Upper lobe of right lung (tissue), 1 donor: ENCODE data around the gene TAS2R1. TPM values are rescaled to one million over a fixed set of nuclear protein-coding genes. Genes with fewer than 3 reads are reported as not detected.

Experiments used
- ATAC-seq: fragments of 200-7000 bp; cut with Tn5 transposase; one replicate; pipeline ENCODE4 v1.9.1; 2020; ENCODE audit warnings: mild to moderate bottlenecking, moderate library complexity
- DNase-seq: peaks from one replicate; pipeline ENCODE4 v3.0.0-alpha.2; 2020
- H3K27ac ChIP-seq: fragments of 200-600 bp; one replicate; pipeline ENCODE4 v1.8.0; 2022
- H3K27me3 ChIP-seq: fragments of 200-600 bp; one replicate; pipeline ENCODE4 v1.8.0; 2022; ENCODE audit warnings: mild to moderate bottlenecking
- H3K36me3 ChIP-seq: fragments of 200-600 bp; one replicate; pipeline ENCODE4 v1.8.0; 2022
- H3K4me1 ChIP-seq: fragments of 200-600 bp; one replicate; pipeline ENCODE4 v1.8.0; 2022
- H3K4me3 ChIP-seq: fragments of 200-600 bp; one replicate; pipeline ENCODE4 v1.8.0; 2022; ENCODE audit warnings: mild to moderate bottlenecking
- H3K9me3 ChIP-seq: fragments of 200-600 bp; one replicate; pipeline ENCODE4 v1.8.0; 2022
- CTCF ChIP-seq: fragments of 200-600 bp; IDR thresholded peaks from one replicate; pipeline ENCODE4 v1.8.0; 2022; ENCODE audit warnings: antibody characterized with exemption
- intact Hi-C: fragments of 100-400 bp; cut with DNase I; formaldehyde crosslinking; loops from one replicate; pipeline ENCODE4 v1.11.0; 2022
- long read RNA-seq: library from polyadenylated mRNA; unstranded; transcript quantifications from one replicate; pipeline ENCODE4 v2.0.0, GENCODE V29; 2021
- total RNA-seq: library from RNA; stranded (reverse); fragmentation: NEBNext Ultra II Directional; extraction: Animal tissue kit (Norgen Biotek cat#: 25700); gene quantifications from one replicate; pipeline ENCODE4 v1.2.1, GENCODE V29; 2021
- donor health status: DM: no; HTN: yes; CAD: no; lungs with severe emphysema.

The TAS2R1 gene
- not detected for total RNA-seq
- long read RNA-seq, result 0 reads

- intact Hi-C loops, result no loop called here
- ATAC-seq, result no peak
- DNase-seq, result no peak
Observed at GRCh38 chr5:9630251-9630650, at the start of gene TAS2R1. TSS of gene TAS2R1 (minus strand) at chr5:9630351. CDS start at chr5:9630032, 319 bp downstream.

GRCh38 chr5:9670371-9670770, 40.2 kb upstream of the TAS2R1 start:
- intact Hi-C loops, result no loop called here
- no peak for DNase-seq
- ATAC-seq, result no peak
- Histone ChIP-seq H3K9me3 (no peaks in the 10 kb centered on the region), H3K27ac (no peak overlapping the region), H3K36me3 (no peaks in the 10 kb centered on the region), H3K4me3 (no peak overlapping the region), H3K4me1 (no peaks in the 10 kb centered on the region), H3K27me3 (no peaks in the 10 kb centered on the region)
- no peak for TF ChIP-seq CTCF

More at GRCh38 chr5:9630251-9630650, at the start of gene TAS2R1:
- Histone ChIP-seq H3K4me3 (no peak within 1 kb of the TSS), H3K36me3 (no peaks in the 10 kb centered on the region), H3K9me3 (no peaks in the 10 kb centered on the region), H3K27ac (no peak within 1 kb of the TSS), H3K4me1 (no peaks in the 10 kb centered on the region), H3K27me3 (no peaks in the 10 kb centered on the region)
- TF ChIP-seq CTCF, result no peak

GRCh38 chr5:9667906-9668305, 37.8 kb upstream of the TAS2R1 start:
- no peak overlapping the region for H3K4me3 ChIP-seq
- H3K4me1 ChIP-seq, result no peaks in the 10 kb centered on the region
- H3K36me3 ChIP-seq, result no peaks in the 10 kb centered on the region
- no peak overlapping the region for H3K27ac ChIP-seq
- ATAC-seq (no peak), DNase-seq (no peak)
- H3K9me3 ChIP-seq, result no peaks in the 10 kb centered on the region
- TF ChIP-seq CTCF, result no peak
- no peaks in the 10 kb centered on the region for H3K27me3 ChIP-seq
- intact Hi-C loops, result no loop called here

- no peaks in the 10 kb centered on the region for H3K36me3 ChIP-seq
- H3K27me3 ChIP-seq, result no peaks in the 10 kb centered on the region
- H3K27ac ChIP-seq, result no peak overlapping the region
- DNase-seq (no peak), ATAC-seq (no peak)
- no peak for TF ChIP-seq CTCF
- no peaks in the 10 kb centered on the region for H3K4me1 ChIP-seq
- intact Hi-C loops, result no loop called here
- no peaks in the 10 kb centered on the region for H3K9me3 ChIP-seq
- no peak overlapping the region for H3K4me3 ChIP-seq
Observed at GRCh38 chr5:9663891-9664290, 33.7 kb upstream of the TAS2R1 start.

- Histone ChIP-seq H3K4me3 (no peak overlapping the region), H3K27me3 (no peaks in the 10 kb centered on the region), H3K27ac (no peak overlapping the region), H3K4me1 (no peaks in the 10 kb centered on the region), H3K36me3 (no peaks in the 10 kb centered on the region), H3K9me3 (no peaks in the 10 kb centered on the region)
- ATAC-seq (no peak), DNase-seq (no peak)
- TF ChIP-seq CTCF, result no peak
- intact Hi-C loops, result no loop called here
Observed at GRCh38 chr5:9661316-9662015, 31.3 kb upstream of the TAS2R1 start.

GRCh38 chr5:9658706-9659105, 28.6 kb upstream of the TAS2R1 start:
- no peak for DNase-seq
- TF ChIP-seq CTCF, result no peak
- intact Hi-C loops, result no loop called here
- no peak overlapping the region for H3K4me3 ChIP-seq
- no peaks in the 10 kb centered on the region for H3K27me3 ChIP-seq
- H3K27ac ChIP-seq, result no peak overlapping the region
- ATAC-seq, result no peak
- H3K4me1 ChIP-seq, result no peaks in the 10 kb centered on the region
- no peaks in the 10 kb centered on the region for H3K9me3 ChIP-seq
- H3K36me3 ChIP-seq, result no peaks in the 10 kb centered on the region
